NAMALWA (cell line): ENCODE results near the gene SMAP1.

Experiments used
- DNase-seq: peaks from one replicate; pipeline ENCODE4 v3.0.0-alpha.2; 2015; ENCODE audit warnings: low spot score

The SMAP1 gene

GRCh38 chr6:70900047-70900446, 232.4 kb downstream of the SMAP1 start:
- DNase-seq = no peak

GRCh38 chr6:70901324-70901723, 233.6 kb downstream of the SMAP1 start:
- peak; percentile 43 for DNase-seq

- DNase-seq = no peak
Measured at GRCh38 chr6:70903665-70904452, 236.2 kb downstream of the SMAP1 start.

- no peak for DNase-seq
Measured at GRCh38 chr6:70905742-70906141, 238.1 kb downstream of the SMAP1 start.
